HL-60 (cell line): ENCODE data around the gene LBX2.

ENCODE experiments used
- GABPA ChIP-seq: IDR thresholded peaks from 2 replicates; pipeline ENCODE4 v1.6.1; 2012; ENCODE audit warnings: low read depth
- TF ChIP-seq, protein P1 (sequence below): IDR thresholded peaks from one replicate; pipeline ENCODE4 v1.5.1; 2011; ENCODE audit warnings: low read length, control low read depth, inconsistent platforms; ENCODE audit not compliant: insufficient read depth
- TF ChIP-seq, protein P2 (sequence below): IDR thresholded peaks from 2 replicates; pipeline ENCODE4 v1.6.1; 2012; ENCODE audit warnings: low read depth; ENCODE audit not compliant: insufficient replicate concordance

DNA sequence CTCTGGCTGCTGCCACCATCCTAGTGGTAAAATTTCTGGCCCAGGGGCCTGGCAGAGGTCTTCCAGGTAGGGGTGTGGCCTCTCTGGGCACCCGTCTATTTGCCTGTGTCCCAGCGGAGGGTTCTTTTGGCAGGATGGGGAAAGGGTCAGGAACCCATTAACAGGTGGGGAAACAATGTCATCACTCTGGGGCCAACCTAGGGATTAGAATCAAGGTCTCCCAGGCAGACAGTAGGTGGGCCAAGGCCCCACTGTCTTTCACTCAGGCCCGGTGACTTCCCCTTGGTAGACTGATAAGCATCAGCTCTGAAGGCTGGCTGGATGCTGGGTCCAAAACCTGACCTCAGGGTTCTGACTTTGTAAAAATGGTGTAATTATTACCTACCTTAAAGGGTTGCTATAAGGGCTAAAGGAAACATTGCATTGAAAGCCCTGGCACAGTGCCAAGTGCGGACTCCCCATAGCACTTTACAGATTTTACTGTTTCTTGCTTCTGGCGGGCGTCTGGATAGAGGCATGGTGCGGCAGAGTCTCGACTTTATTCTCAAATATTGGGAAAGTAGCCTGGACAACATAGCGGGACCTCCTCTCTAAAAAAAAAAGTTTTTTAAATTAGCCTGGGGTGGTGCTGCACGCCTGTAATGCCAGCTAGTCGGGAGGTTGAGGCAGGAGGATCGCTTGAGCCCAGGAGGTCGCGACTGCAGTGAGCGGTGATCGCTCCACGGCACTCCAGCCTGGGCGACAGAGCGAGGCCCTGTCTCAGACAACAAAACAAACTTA is 2.2 kb downstream of the LBX2 start:
- TF ChIP-seq, protein P1, sequence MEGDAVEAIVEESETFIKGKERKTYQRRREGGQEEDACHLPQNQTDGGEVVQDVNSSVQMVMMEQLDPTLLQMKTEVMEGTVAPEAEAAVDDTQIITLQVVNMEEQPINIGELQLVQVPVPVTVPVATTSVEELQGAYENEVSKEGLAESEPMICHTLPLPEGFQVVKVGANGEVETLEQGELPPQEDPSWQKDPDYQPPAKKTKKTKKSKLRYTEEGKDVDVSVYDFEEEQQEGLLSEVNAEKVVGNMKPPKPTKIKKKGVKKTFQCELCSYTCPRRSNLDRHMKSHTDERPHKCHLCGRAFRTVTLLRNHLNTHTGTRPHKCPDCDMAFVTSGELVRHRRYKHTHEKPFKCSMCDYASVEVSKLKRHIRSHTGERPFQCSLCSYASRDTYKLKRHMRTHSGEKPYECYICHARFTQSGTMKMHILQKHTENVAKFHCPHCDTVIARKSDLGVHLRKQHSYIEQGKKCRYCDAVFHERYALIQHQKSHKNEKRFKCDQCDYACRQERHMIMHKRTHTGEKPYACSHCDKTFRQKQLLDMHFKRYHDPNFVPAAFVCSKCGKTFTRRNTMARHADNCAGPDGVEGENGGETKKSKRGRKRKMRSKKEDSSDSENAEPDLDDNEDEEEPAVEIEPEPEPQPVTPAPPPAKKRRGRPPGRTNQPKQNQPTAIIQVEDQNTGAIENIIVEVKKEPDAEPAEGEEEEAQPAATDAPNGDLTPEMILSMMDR, result no peak
- no peak for TF ChIP-seq GABPA
- TF ChIP-seq, protein P2, sequence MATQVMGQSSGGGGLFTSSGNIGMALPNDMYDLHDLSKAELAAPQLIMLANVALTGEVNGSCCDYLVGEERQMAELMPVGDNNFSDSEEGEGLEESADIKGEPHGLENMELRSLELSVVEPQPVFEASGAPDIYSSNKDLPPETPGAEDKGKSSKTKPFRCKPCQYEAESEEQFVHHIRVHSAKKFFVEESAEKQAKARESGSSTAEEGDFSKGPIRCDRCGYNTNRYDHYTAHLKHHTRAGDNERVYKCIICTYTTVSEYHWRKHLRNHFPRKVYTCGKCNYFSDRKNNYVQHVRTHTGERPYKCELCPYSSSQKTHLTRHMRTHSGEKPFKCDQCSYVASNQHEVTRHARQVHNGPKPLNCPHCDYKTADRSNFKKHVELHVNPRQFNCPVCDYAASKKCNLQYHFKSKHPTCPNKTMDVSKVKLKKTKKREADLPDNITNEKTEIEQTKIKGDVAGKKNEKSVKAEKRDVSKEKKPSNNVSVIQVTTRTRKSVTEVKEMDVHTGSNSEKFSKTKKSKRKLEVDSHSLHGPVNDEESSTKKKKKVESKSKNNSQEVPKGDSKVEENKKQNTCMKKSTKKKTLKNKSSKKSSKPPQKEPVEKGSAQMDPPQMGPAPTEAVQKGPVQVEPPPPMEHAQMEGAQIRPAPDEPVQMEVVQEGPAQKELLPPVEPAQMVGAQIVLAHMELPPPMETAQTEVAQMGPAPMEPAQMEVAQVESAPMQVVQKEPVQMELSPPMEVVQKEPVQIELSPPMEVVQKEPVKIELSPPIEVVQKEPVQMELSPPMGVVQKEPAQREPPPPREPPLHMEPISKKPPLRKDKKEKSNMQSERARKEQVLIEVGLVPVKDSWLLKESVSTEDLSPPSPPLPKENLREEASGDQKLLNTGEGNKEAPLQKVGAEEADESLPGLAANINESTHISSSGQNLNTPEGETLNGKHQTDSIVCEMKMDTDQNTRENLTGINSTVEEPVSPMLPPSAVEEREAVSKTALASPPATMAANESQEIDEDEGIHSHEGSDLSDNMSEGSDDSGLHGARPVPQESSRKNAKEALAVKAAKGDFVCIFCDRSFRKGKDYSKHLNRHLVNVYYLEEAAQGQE, result no peak
